ENCODE results near the gene PTPRJ. TPM values are rescaled to one million over a fixed set of nuclear protein-coding genes. Genes with fewer than 3 reads are reported as not detected.

PTPRJ gene
- total RNA-seq, 1 experiment from 2014 or later, result 12.1 TPM

- TF ChIP-seq EZH2 (IDR thresholded peaks at IDR 0.05; ENCODE audit: borderline replicate concordance, low read depth, low read length, poor library complexity, severe bottlenecking) (no peak), CTCF (conservative IDR thresholded peaks at IDR 0.05; ENCODE audit: low read depth, low read length) (no peak)
- no peaks in the 10 kb centered on the region for H3K27me3 ChIP-seq (replicated peaks; ENCODE audit: insufficient read depth, low read depth, low read length, poor library complexity)
- no peaks in the 10 kb centered on the region for H3K9me3 ChIP-seq (ENCODE audit: low read depth, low read length, poor library complexity, severe bottlenecking)
- intact Hi-C loops (cut with micrococcal nuclease; ENCODE audit: unreplicated experiment), result no loop called here
- CTCF ChIA-PET, result no interaction called here
- H3K4me1 ChIP-seq (ENCODE audit: insufficient read depth, low read length, poor library complexity, severe bottlenecking), result peaks cover 7% of the 10 kb centered on the region
- DNase-seq (ENCODE audit: low spot score), result no peak
- POLR2A ChIA-PET (ENCODE audit: low non-redundant PET), result no interaction called here
- no TSS peak for BruUV-seq (replicated peaks)
- H3K36me3 ChIP-seq (ENCODE audit: insufficient read depth, low read length, poor library complexity, severe bottlenecking), result no peaks in the 10 kb centered on the region
- peak overlapping the region; percentile 54 for H3K27ac ChIP-seq (ENCODE audit: low read depth, low read length, poor library complexity, severe bottlenecking)
- peak overlapping the region; percentile 71 for H3K4me3 ChIP-seq (ENCODE audit: low read depth, low read length, poor library complexity, severe bottlenecking)
These were observed 1.5 kb downstream of the PTPRJ start for GRCh38 chr11:47981667-47982404.

- TF ChIP-seq CTCF (conservative IDR thresholded peaks at IDR 0.05; ENCODE audit: low read depth, low read length) (no peak), EZH2 (IDR thresholded peaks at IDR 0.05; ENCODE audit: borderline replicate concordance, low read depth, low read length, poor library complexity, severe bottlenecking) (no peak)
- intact Hi-C loops (cut with micrococcal nuclease; ENCODE audit: unreplicated experiment), result no loop called here
- Histone ChIP-seq H3K9me3 (ENCODE audit: low read depth, low read length, poor library complexity, severe bottlenecking) (no peaks in the 10 kb centered on the region), H3K27me3 (replicated peaks; ENCODE audit: insufficient read depth, low read depth, low read length, poor library complexity) (no peaks in the 10 kb centered on the region), H3K36me3 (ENCODE audit: insufficient read depth, low read length, poor library complexity, severe bottlenecking) (no peaks in the 10 kb centered on the region), H3K4me1 (ENCODE audit: insufficient read depth, low read length, poor library complexity, severe bottlenecking) (peaks cover 9% of the 10 kb centered on the region), H3K27ac (ENCODE audit: low read depth, low read length, poor library complexity, severe bottlenecking) (no peak overlapping the region), H3K4me3 (ENCODE audit: low read depth, low read length, poor library complexity, severe bottlenecking) (no peak overlapping the region)
- ChIA-PET CTCF (no interaction called here), POLR2A (ENCODE audit: low non-redundant PET) (no interaction called here)
- no peak for DNase-seq (ENCODE audit: low spot score)
- BruUV-seq (replicated peaks), result no TSS peak
These were observed 2.3 kb downstream of the PTPRJ start for GRCh38 chr11:47982616-47983015.

GRCh38 chr11:47983464-47984397, 3.4 kb downstream of the PTPRJ start:
- Histone ChIP-seq H3K27ac (ENCODE audit: low read depth, low read length, poor library complexity, severe bottlenecking) (no peak overlapping the region), H3K4me3 (ENCODE audit: low read depth, low read length, poor library complexity, severe bottlenecking) (no peak overlapping the region), H3K4me1 (ENCODE audit: insufficient read depth, low read length, poor library complexity, severe bottlenecking) (peaks cover 12% of the 10 kb centered on the region), H3K9me3 (ENCODE audit: low read depth, low read length, poor library complexity, severe bottlenecking) (no peaks in the 10 kb centered on the region), H3K27me3 (replicated peaks; ENCODE audit: insufficient read depth, low read depth, low read length, poor library complexity) (no peaks in the 10 kb centered on the region), H3K36me3 (ENCODE audit: insufficient read depth, low read length, poor library complexity, severe bottlenecking) (no peaks in the 10 kb centered on the region)
- no peak for DNase-seq (ENCODE audit: low spot score)
- CTCF ChIA-PET, result no interaction called here
- no TSS peak for BruUV-seq (replicated peaks)
- POLR2A ChIA-PET (ENCODE audit: low non-redundant PET), result no interaction called here
- no peak for TF ChIP-seq EZH2 (IDR thresholded peaks at IDR 0.05; ENCODE audit: borderline replicate concordance, low read depth, low read length, poor library complexity, severe bottlenecking)
- TF ChIP-seq CTCF (conservative IDR thresholded peaks at IDR 0.05; ENCODE audit: low read depth, low read length), result no peak
- intact Hi-C loops (cut with micrococcal nuclease; ENCODE audit: unreplicated experiment), result no loop called here

Data from A673 (cell line).